Stimulated activated CD8-positive, alpha-beta memory T cell treated with anti-CD3 and anti-CD28 coated beads, Interleukin-12 subunit alpha, Interleukin-12 subunit beta, amount 100 ng/mL, for 24 hours (primary cell): ENCODE data around the gene INPP5A.

Experiments used
- DNase-seq: peaks from one replicate; pipeline ENCODE4 v3.0.0-alpha.2; 2020; ENCODE audit errors: extremely low read depth

Gene INPP5A

GRCh38 chr10:132579027-132579859 is 41.7 kb downstream of the INPP5A start:
- DNase-seq, result no peak

GRCh38 chr10:132580143-132580542 is 42.6 kb downstream of the INPP5A start:
- no peak for DNase-seq

GRCh38 chr10:132580617-132581016 is 43.0 kb downstream of the INPP5A start:
- no peak for DNase-seq

GRCh38 chr10:132582137-132582536 is 44.5 kb downstream of the INPP5A start:
- DNase-seq, result no peak

DNA sequence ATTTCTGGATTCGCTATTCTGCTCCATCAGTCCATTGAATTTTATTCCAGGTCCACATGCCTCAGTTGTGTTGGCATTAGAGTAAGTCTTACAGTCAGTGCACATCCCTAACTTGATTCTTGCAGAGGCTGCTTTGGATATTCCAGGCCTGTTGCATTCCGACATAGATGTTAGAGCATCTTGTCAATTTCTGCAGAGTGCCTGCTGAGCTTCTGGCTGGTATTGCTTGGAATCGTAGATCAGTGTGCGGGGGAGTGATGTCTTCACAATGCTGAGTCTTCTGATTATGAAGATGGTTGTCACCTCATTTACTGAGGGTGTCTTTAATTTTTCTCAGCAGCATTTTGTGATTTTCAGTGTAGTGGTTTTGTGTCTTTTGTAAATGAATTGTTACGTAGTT is 45.2 kb downstream of the INPP5A start:
- no peak for DNase-seq

- DNase-seq, result no peak
Measured at GRCh38 chr10:132583456-132583855, 45.9 kb downstream of the INPP5A start.

DNA sequence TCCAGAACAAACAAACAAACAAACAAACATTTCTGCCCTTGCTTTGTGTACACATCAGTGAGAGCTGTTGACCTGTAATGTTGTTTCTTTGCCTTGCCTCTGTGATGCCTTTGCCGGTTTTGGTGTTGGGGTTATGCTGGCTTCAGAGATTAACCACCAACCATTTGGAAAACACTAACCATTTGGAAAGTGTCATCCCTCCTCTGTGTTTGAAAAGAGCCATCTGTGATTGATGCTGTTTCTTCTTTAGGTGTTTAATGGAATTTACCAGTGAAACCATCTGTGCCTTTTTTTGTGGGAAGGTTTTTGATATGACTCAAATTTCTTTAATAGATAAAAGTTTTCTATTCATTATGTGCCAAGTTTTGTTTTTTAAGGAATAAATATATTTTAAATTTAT is 46.5 kb downstream of the INPP5A start:
- no peak for DNase-seq

DNA sequence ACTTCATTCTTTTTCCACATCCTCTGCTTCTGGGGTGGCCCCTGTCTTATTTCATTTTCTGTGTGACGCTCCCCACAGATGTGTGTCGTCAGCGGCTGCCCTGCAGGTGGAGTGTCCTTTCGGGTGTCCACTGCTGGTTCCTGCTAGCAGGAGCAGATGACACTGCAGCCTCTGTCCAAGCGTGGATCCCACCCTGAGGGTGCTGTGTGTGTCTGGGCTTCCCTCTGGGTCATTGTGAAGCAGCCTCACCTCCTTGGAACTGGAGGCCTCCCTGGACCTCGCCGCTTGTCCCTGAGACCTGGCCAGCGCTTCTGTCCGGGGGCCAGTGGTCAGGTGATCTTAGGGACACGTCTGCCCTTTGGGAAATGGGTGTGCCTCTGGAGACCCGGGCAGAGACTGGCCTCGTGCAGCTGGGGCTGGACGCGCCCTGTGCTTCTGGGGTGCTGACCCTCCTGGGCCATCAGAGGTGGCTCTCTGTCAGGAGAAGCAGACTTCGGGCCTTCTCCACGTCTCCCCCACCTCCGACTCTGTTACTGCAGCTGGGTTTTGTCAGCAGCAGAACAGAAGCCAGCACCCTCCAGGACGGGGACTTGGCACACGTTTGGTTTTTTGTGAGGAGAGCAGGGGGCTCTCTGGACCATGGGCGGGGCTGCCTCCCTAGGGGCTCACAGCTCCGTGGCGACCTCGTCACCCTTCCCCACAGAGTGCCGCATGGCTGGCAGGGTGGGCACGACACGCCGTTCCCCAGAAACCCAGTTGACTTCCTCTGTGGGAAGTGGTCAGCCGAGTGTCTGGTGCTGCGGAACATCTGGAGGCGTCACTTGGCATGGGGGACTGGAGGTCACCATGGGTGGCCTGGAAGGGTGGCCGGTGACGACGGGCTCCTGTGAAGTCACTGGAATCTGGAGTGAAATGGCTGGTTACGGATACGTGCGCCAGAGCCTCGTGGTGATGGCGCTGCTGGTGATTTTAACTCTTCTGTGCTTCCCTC is 48.4 kb downstream of the INPP5A start:
- no peak for DNase-seq

DNA sequence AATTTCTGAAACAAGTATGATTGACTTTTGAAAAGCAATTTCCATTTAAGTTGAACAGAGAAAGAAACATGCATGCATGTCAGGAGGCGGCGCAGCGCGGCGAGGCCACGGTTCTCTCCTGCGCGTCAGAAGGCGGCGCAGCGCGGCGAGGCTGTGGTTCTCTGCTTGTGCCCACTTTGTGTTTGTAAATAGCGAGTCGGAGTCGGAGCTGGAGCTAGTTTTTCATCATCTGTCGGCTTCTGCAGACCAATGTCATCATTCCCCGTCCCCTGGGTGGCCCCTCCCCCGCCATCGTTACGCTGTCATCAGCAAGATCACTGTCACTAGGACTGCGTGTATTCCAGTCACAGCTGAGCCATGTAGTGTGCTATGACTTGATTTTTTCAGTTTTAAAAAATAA is 49.2 kb downstream of the INPP5A start:
- no peak for DNase-seq

GRCh38 chr10:132587175-132587574 is 49.6 kb downstream of the INPP5A start:
- no peak for DNase-seq

DNA sequence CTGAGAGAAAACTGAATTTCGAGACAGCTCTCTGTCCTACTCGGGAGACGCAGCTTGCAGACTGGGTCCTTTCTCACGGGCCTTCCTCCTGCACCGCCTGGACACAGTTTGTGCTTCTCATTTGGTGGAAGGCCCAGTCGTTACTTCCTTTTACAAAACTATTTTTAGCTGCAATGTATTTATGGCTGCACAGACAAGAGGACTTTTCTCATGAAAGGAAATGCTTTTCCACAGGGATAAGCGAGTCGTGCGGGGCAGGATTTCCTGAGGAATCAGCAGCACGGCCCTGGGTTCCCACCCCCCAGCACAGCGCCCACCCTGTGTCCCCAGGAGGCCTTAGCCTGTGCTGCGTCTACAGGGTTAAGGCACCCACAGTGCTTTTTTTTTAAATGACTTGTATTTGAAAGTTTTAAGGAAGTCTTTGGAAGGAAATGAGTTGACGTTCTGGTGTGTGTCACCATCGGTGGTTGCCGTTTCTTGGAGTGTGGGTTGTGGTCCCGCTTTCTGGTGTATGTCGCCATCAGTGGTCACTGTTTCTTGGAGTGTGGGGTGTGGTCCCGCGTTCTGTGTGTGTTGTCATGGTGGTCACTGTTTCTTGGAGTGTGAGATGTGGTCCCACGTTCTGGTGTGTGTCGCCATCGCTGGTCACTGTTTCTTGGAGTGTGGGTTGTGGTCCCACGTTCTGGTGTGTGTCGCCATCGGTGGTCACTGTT is 50.9 kb downstream of the INPP5A start:
- DNase-seq, result no peak

DNA sequence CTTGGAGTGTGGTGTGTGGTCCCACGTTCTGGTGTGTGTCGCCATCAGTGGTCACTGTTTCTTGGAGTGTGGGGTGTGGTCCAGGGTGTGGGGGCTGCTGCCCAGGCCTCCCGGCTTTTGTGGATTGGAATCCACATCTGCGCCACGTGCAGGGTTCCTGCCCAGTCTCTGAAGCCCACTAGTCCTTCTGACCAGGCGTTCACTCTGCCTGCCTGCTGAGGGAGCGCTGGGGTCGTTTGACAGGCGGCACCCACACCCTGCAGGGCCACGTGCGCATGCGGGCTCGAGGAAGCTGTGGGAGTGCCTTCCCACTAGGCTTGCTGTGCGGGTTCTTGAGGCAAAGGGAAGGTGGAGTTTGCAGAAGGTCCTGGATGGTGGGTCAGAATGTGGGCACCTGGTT is 51.4 kb downstream of the INPP5A start:
- no peak for DNase-seq

- no peak for DNase-seq
Measured at GRCh38 chr10:132589681-132590080, 52.1 kb downstream of the INPP5A start.

- DNase-seq, result no peak
Measured at GRCh38 chr10:132590094-132590751, 52.6 kb downstream of the INPP5A start.

- DNase-seq, result no peak
Measured at GRCh38 chr10:132590752-132591121, 53.1 kb downstream of the INPP5A start.

DNA sequence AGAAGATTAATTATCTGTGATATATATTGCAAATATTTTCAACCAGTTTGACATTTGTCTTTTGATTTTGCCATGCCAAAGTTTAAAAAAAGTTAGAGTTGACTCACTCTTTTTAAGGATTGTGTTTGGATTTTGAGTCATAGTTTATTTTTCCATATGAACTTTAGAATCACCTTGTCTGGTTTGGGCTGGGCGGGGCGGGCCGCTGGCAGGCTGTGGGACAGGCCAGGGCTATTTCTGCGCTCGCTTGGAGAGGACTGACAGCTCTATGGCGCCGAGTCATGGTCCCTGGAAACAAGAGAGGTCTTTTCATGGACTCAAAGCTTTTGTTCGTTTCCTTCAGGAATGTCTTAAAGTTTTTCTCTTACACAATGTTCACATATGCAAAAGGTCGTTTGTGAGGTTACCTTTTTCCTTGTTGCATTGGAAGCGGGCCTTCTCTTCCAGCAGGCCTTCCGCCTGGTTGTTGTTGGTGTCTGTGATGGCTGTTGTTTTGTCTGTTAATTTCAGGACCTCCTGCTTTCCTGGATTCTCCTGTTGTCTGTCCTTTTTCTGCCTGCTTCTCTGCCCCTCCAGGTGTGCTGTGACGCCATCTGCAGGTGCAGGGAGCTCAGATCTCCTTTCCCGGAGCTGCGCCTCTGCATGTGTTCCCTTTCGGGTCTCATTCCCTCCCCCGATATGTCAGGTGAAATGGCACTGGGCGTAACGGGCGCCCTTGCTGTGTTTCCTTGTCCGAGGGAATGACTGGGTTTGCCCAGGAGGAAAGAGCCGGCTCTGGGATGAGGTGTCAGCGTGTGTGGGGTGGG is 53.8 kb downstream of the INPP5A start:
- DNase-seq, result no peak

DNA sequence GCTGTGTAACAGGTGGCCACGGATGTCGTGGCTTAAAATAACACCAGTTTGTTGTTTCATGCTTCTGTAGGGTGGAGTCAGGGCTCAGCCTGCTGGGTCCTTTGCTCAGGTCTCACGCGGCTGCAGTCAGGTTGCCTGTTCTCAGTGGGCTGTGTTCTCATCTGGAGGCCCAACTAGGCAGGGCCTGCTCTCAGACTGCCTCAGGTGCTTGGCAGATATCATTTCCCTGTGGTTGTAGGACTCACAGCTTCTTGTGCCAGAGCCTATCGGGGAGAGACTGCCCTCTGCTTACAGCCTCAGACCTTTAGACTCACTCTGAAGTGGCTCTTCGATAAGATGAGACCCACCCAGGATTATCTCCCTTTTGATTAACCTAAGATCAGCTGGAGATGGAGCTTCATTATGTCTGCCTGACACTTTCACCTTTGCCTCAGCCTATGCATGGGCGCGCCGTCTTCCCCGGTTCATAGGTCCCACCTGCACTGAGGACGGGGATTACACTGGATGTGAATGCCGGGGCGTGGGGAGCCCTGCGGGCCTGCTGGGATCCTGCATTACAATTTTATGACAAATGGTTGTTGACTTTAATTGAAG is 55.3 kb downstream of the INPP5A start:
- no peak for DNase-seq

DNA sequence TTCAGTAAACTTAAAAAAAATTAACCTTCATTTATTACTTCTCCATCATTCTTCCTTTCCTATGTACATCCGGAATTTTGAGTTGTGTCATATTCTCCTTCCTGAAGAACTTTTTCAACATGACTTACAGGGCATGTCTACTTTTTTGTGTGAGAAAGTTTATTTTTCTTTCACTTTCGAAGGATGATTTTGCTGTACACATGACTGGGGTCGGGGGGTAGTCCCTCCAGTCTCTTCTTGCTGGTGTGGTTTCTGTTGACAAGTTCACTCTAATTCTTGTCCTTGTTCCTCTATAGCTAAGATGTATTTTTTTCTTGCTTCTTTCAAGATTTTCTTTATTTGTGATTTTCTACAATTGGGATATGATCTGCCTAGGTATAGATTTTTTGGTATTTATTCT is 55.8 kb downstream of the INPP5A start:
- no peak for DNase-seq

DNA sequence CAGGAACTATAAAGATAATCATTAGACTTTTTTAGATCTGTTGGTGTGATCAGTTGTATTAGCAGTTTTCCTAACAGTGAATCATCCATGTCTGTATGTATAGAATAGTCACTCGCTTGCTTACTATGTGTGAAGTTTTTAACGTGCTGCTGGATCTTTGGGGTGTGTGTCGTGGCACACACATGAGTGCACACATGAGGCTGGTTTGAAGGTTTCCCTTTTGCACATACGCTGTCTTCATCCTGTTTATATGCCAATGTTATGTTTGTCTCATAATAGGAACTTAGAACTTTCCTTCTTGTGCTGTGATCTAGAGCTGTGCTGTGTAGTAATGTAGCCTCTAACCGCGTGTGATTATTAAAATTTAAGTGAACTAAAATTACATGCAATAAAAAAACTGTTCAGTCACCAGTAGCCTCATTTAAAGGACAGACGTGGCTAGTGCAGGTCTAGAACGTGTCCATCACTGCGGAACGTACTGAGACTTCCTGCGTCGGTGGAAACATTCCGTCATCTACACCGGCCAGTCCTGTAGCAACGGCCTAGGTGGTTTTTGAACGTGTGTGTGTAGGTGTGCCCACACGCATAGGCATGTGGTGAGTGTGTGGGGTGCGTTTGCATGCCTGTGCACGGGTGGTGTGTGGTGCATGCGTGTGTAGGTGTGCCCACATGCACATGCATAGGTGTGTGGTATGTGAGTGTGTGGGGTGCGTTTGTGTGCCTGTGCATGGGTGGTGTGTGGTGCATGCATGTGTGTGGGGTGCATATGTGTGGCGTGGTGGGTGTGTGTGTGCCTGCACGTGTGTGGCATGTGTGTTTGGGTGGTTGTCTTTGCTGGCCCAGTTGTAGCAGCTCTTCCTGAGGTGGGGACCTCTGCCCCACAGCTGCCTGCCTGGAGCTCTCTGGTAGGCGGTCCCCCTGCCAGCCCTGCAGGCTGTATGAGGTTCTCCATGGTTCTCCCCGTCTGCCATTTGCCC is 56.6 kb downstream of the INPP5A start:
- no peak for DNase-seq
